OCI-LY3 (cell line): ENCODE measurements around the gene PITPNC1.
"Not testable (repeated sequence)": the region's sequence is repeated elsewhere in the genome, so short reads cannot be mapped to it uniquely, and the experiment has no call there.

ENCODE experiments used
- CTCF ChIP-seq: fragments of 200-600, 300-600 bp; sonication (generic); IDR thresholded peaks from 2 replicates; pipeline ENCODE4 v1.5.1; 2014; ENCODE audit warnings: antibody characterized with exemption, low read length, low read depth
- EZH2phosphoT487 ChIP-seq: fragments of 200-600 bp; shearing (Covaris generic); IDR thresholded peaks from 2 replicates; pipeline ENCODE4 v1.6.1; 2018; ENCODE audit warnings: antibody characterized with exemption, mixed run types, low read depth

- not testable (repeated sequence) for TF ChIP-seq CTCF, EZH2phosphoT487
Measured at GRCh38 chr17:67480959-67481358, 103.9 kb downstream of the PITPNC1 start.
